Activated CD4-positive, alpha-beta memory T cell treated with anti-CD3 and anti-CD28 coated beads for 36 hours (primary cell): ENCODE measurements around the gene ANXA6. TPM values are rescaled to one million over a fixed set of nuclear protein-coding genes. Genes with fewer than 3 reads are reported as not detected.

Experiments
- CTCF ChIA-PET: fragments of 350-600 bp; sonication (Branson Sonifier 250); formaldehyde crosslinking; loops from one replicate; lab custom pipeline; 2021; ENCODE audit warnings: antibody characterized with exemption, inconsistent platforms; lab: Charles Lee
- POLR2A ChIA-PET: fragments of 350-600 bp; sonication (Branson Sonifier 250); formaldehyde crosslinking; loops from one replicate; lab custom pipeline; 2021; ENCODE audit warnings: antibody characterized with exemption; lab: Charles Lee
- DNase-seq: peaks from one replicate; pipeline ENCODE4 v3.0.0-alpha.2; 2020
- H3K27ac Mint-ChIP-seq: one replicate; pipeline ENCODE4 v1.8.0; 2021; ENCODE audit warnings: mixed read lengths
- H3K27me3 Mint-ChIP-seq: one replicate; pipeline ENCODE4 v1.8.0; 2021; ENCODE audit warnings: mixed read lengths
- H3K36me3 Mint-ChIP-seq: one replicate; pipeline ENCODE4 v1.8.0; 2021; ENCODE audit warnings: mixed read lengths
- H3K4me1 Mint-ChIP-seq: one replicate; pipeline ENCODE4 v1.8.0; 2021; ENCODE audit warnings: low read depth, mixed read lengths
- H3K4me3 Mint-ChIP-seq: one replicate; pipeline ENCODE4 v1.8.0; 2021; ENCODE audit warnings: mild to moderate bottlenecking, mixed read lengths
- H3K9me3 Mint-ChIP-seq: one replicate; pipeline ENCODE4 v1.8.0; 2021; ENCODE audit warnings: mixed read lengths
- intact Hi-C: fragments of 100-400 bp; cut with micrococcal nuclease; formaldehyde crosslinking; loops from one replicate; pipeline ENCODE4 v1.15.1; 2023
- total RNA-seq, 2 experiments: library from RNA; stranded (reverse); gene quantifications; one replicate each; pipeline ENCODE4 v1.2.3, GENCODE V29; 2021

The ANXA6 gene
- total RNA-seq, 2 experiments from 2014 or later, result 430 to 443 TPM

GRCh38 chr5:151140686-151141459, 16.7 kb downstream of the ANXA6 start:
- ChIA-PET CTCF (interaction anchor here (0.9 to 10.2 kb wide), 10 partner anchors 10 to 175 kb away, joined by 3 to 118 read pairs (median 7); no protein-coding TSS in a partner anchor), POLR2A (interaction anchor here (0.8 to 3.9 kb wide), 6 partner anchors 10 to 42 kb away, joined by 3 to 20 read pairs (median 4); no protein-coding TSS in a partner anchor)
- H3K4me1 Mint-ChIP-seq, result peaks cover 81% of the 10 kb centered on the region
- no peaks in the 10 kb centered on the region for H3K27me3 Mint-ChIP-seq
- DNase-seq, result no peak
- intact Hi-C loops, result loop anchor here (1.0 to 2.0 kb wide), 3 partner anchors 9 to 16 kb away; no protein-coding TSS in a partner anchor
- peak overlapping the region; percentile 55 for H3K4me3 Mint-ChIP-seq
- peak overlapping the region; percentile 76 for H3K27ac Mint-ChIP-seq
- no peaks in the 10 kb centered on the region for H3K9me3 Mint-ChIP-seq
- peaks cover 64% of the 10 kb centered on the region for H3K36me3 Mint-ChIP-seq

DNA sequence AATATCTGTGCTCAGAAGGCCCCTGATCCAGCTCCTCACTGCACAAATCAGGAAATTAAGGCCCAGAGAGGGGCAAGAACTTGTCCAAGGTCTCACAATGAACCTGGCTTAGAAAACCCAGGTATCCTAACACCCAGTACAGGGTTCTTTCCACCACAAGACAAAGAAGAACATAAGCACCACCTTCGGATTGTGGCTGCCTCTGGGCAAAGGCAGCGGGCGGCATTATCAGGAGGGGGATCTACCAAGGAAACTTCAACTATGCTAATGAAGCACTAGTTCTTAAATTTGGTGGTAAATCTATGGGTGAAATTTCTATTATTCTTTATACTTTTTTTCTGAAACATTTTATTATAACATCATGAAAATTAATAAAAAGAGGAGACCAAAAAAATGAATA, 17.9 kb downstream of the ANXA6 start:
- no peaks in the 10 kb centered on the region for H3K27me3 Mint-ChIP-seq
- intact Hi-C loops, result loop anchor here (2.0 kb wide), 2 partner anchors 15 kb away; no protein-coding TSS in a partner anchor
- H3K4me1 Mint-ChIP-seq, result peaks cover 71% of the 10 kb centered on the region
- H3K4me3 Mint-ChIP-seq, result no peak overlapping the region
- ChIA-PET POLR2A (interaction anchor here (0.6 to 3.9 kb wide), 3 partner anchors 11 to 16 kb away, joined by 3 to 20 read pairs (median 3); no protein-coding TSS in a partner anchor), CTCF (interaction anchor here (2.1 to 10.2 kb wide), 2 partner anchors 12 to 25 kb away, joined by 10 to 118 read pairs; no protein-coding TSS in a partner anchor)
- peaks cover 64% of the 10 kb centered on the region for H3K36me3 Mint-ChIP-seq
- no peaks in the 10 kb centered on the region for H3K9me3 Mint-ChIP-seq
- DNase-seq, result no peak
- peak overlapping the region; percentile 25 for H3K27ac Mint-ChIP-seq

DNA sequence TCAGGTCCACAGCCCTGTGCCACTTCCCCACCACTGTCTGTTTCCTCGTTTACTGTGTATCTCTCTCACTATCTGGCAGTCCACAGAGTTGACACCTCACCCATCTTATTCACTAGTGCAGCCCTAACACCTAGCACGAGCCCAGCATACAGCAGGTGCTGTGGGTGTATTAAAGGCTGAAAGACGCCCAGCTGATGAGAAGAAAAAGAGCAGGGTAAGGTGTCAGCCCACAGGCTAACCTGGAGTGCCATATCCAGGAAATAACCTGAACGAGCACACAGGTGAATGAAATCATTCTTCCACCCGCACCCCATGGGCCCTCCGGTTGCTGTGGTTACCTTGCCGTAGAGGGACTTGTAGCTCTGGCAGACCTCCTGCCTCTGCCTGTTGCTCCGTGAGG, 18.6 kb downstream of the ANXA6 start:
- POLR2A ChIA-PET, result interaction anchor here (1.0 to 3.9 kb wide), 2 partner anchors 12 to 17 kb away, joined by 3 to 20 read pairs; no protein-coding TSS in a partner anchor
- no peak overlapping the region for H3K4me3 Mint-ChIP-seq

DNA sequence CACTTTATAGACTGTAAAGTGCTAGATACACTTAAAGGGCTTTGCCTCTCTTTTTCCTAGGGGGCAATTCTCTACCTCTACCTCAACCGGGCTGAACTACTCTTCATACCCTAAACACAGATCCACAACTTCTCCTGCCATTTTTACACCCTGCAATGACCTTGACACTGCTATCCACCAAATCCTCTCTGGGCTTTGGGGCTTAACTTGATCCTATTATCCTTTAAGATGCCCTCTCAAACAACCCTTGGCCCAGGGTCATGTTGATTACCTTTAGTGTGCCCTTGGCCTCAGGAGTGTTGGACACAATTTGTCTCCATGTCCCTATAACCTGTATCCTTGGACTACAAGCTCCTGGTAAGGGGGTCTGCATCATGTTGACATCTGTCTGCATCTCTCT, 19.5 kb downstream of the ANXA6 start:
- ChIA-PET POLR2A (no interaction called here), CTCF (interaction anchor here (2.8 to 10.2 kb wide), 2 partner anchors 11 to 22 kb away, joined by 13 to 118 read pairs; no protein-coding TSS in a partner anchor)
- no peak overlapping the region for H3K4me3 Mint-ChIP-seq
- H3K4me1 Mint-ChIP-seq, result peaks cover 69% of the 10 kb centered on the region
- intact Hi-C loops, result no loop called here
- H3K9me3 Mint-ChIP-seq, result no peaks in the 10 kb centered on the region
- H3K27me3 Mint-ChIP-seq, result no peaks in the 10 kb centered on the region
- no peak for DNase-seq
- H3K36me3 Mint-ChIP-seq, result peaks cover 64% of the 10 kb centered on the region
- H3K27ac Mint-ChIP-seq, result peak overlapping the region; percentile 25

More for the DNA sequence above, 18.6 kb downstream of the ANXA6 start:
- Mint-ChIP-seq H3K27ac (peak overlapping the region; percentile 25), H3K36me3 (peaks cover 64% of the 10 kb centered on the region), H3K27me3 (no peaks in the 10 kb centered on the region), H3K9me3 (no peaks in the 10 kb centered on the region), H3K4me1 (peaks cover 70% of the 10 kb centered on the region)
- intact Hi-C loops, result no loop called here
- DNase-seq, result no peak
- CTCF ChIA-PET, result interaction anchor here (2.1 to 10.2 kb wide), 2 partner anchors 12 to 25 kb away, joined by 10 to 118 read pairs; no protein-coding TSS in a partner anchor

- no peak for DNase-seq
- Mint-ChIP-seq H3K4me3 (no peak overlapping the region), H3K9me3 (no peaks in the 10 kb centered on the region), H3K36me3 (peaks cover 65% of the 10 kb centered on the region), H3K4me1 (peaks cover 65% of the 10 kb centered on the region), H3K27ac (peak overlapping the region; percentile 25), H3K27me3 (no peaks in the 10 kb centered on the region)
- ChIA-PET POLR2A (no interaction called here), CTCF (interaction anchor here (2.8 to 16.5 kb wide), 3 partner anchors 10 to 29 kb away, joined by 13 to 553 read pairs (median 118); no protein-coding TSS in a partner anchor)
- intact Hi-C loops, result no loop called here
Observed at GRCh38 chr5:151137067-151137825, 20.3 kb downstream of the ANXA6 start.

- H3K27me3 Mint-ChIP-seq, result no peaks in the 10 kb centered on the region
- ChIA-PET CTCF (interaction anchor here (0.6 to 16.5 kb wide), 3 partner anchors 7 to 58 kb away, joined by 3 to 553 read pairs (median 118); no protein-coding TSS in a partner anchor), POLR2A (no interaction called here)
- H3K4me1 Mint-ChIP-seq, result peaks cover 64% of the 10 kb centered on the region
- intact Hi-C loops, result no loop called here
- peaks cover 65% of the 10 kb centered on the region for H3K36me3 Mint-ChIP-seq
- no peak overlapping the region for H3K4me3 Mint-ChIP-seq
- H3K27ac Mint-ChIP-seq, result peak overlapping the region; percentile 38
- H3K9me3 Mint-ChIP-seq, result no peaks in the 10 kb centered on the region
- no peak for DNase-seq
Observed at GRCh38 chr5:151134228-151134627, 23.4 kb downstream of the ANXA6 start.

DNA sequence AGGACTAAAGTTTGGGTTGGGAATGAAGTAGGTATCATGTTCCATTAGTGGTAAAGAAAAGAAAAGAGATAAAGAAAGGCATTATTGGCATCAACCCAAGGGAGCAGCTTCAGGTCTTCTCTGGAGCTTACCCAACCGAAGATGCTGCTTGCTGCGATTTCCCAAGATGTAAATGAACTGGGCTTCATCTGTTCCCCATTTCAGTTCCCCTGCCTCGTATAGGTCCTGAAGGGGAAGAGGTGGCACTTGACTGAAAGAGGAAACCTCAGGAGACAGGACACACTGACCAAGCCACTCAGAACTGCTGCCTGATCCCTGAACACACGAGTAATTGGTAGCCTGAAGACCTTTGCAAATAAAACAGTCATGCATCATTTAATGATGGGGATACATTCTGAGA, 24.6 kb downstream of the ANXA6 start:
- no peak for DNase-seq
- Mint-ChIP-seq H3K4me3 (no peak overlapping the region), H3K36me3 (peaks cover 65% of the 10 kb centered on the region), H3K27me3 (no peaks in the 10 kb centered on the region), H3K27ac (no peak overlapping the region), H3K9me3 (no peaks in the 10 kb centered on the region), H3K4me1 (peaks cover 62% of the 10 kb centered on the region)
- ChIA-PET POLR2A (no interaction called here), CTCF (interaction anchor here (1.9 to 16.5 kb wide), 2 partner anchors 17 to 33 kb away, joined by 9 to 553 read pairs; no protein-coding TSS in a partner anchor)
- intact Hi-C loops, result no loop called here

DNA sequence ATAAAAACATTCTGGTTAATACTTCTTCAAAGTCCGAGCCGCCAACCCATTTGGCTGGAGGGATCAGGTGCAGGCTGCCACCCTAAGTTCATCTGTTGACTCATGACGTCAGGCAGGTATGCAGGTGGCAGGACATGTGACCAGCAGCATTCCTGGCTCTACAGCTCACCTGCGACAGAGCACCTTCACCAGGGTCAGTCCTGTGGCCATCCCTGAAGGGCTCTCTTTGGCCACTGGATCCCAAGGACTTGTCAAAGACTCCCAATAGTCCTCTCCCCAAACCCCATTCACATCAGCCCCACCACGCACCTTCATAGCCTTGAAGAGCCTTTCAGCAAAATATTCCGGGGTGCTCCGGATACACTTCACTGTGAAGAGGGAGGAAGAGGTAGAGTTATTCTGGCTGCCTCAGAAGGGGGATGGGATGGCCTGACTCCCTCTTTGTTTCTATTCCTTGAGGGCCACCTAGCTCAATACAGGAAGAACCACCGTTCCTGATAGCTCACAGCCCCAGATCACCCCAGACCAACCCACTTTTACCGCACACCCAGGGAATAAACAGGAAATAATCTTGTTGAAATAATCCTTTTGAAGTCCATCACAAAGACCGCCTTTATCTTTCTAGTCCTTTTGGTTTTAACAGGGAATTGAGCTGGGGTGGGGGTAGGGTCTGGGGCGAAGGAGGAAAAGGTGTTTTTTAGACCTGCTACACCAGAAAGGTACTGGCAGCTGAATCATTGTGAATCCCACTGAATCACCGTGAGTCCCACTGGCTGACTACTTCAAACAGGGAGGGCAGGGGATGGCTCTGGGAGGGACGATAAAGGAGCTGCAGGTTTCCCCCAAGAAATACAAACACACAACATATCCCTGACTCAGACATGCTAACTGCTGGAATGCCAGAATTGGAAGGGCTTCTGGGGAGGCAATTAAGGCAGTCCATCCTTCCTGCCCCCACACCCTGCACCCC, 26.4 kb downstream of the ANXA6 start:
- POLR2A ChIA-PET, result interaction anchor here (1.7 kb wide), 1 partner anchor 19 kb away, joined by 5 read pairs; no protein-coding TSS in a partner anchor
- Mint-ChIP-seq H3K4me3 (no peak overlapping the region), H3K9me3 (no peaks in the 10 kb centered on the region), H3K27ac (peak overlapping the region; percentile 83), H3K36me3 (peaks cover 61% of the 10 kb centered on the region), H3K4me1 (peaks cover 71% of the 10 kb centered on the region), H3K27me3 (no peaks in the 10 kb centered on the region)
- DNase-seq, result peak; percentile 40
- CTCF ChIA-PET, result interaction anchor here (0.7 to 16.5 kb wide), 7 partner anchors 15 to 83 kb away, joined by 3 to 553 read pairs (median 4); no protein-coding TSS in a partner anchor
- intact Hi-C loops, result no loop called here

GRCh38 chr5:151130235-151130921, 27.2 kb downstream of the ANXA6 start:
- CTCF ChIA-PET, result interaction anchor here (0.9 to 16.5 kb wide), 8 partner anchors 15 to 36 kb away, joined by 3 to 553 read pairs (median 4); no protein-coding TSS in a partner anchor
- peaks cover 79% of the 10 kb centered on the region for H3K4me1 Mint-ChIP-seq
- DNase-seq, result no peak
- H3K4me3 Mint-ChIP-seq, result no peak overlapping the region
- intact Hi-C loops, result no loop called here
- POLR2A ChIA-PET, result interaction anchor here (0.8 to 1.7 kb wide), 2 partner anchors 15 to 20 kb away, joined by 3 to 5 read pairs; no protein-coding TSS in a partner anchor
- H3K9me3 Mint-ChIP-seq, result no peaks in the 10 kb centered on the region
- peak overlapping the region; percentile 57 for H3K27ac Mint-ChIP-seq
- peaks cover 62% of the 10 kb centered on the region for H3K36me3 Mint-ChIP-seq
- no peaks in the 10 kb centered on the region for H3K27me3 Mint-ChIP-seq

DNA sequence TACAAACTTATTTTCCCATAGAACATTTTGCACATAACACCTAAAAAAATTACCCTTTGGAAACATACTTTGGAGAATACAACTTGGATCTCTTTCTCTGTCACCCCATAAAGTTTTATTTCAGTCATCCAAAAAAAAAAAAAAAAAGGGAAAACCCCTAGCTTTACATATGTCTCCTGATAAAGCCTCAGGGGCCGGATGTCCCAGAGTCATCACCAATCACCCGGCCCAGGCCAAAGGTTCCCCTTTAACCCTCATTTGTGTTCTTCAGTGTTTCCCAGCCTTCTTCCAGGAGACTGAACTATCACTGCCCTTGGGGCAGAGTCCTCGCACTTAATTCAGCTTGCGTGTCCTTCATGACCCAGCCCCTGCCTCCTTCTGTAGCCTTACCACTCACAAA, 28.8 kb downstream of the ANXA6 start:
- H3K4me1 Mint-ChIP-seq, result peaks cover 84% of the 10 kb centered on the region
- intact Hi-C loops, result loop anchor here (5.0 kb wide), 1 partner anchor 188 kb away; no protein-coding TSS in a partner anchor
- POLR2A ChIA-PET, result interaction anchor here (1.4 kb wide), 1 partner anchor 24 kb away, joined by 4 read pairs; no protein-coding TSS in a partner anchor
- H3K36me3 Mint-ChIP-seq, result peaks cover 60% of the 10 kb centered on the region
- peak; percentile 40 for DNase-seq
- no peaks in the 10 kb centered on the region for H3K9me3 Mint-ChIP-seq
- CTCF ChIA-PET, result interaction anchor here (1.0 to 16.5 kb wide), 6 partner anchors 11 to 77 kb away, joined by 3 to 553 read pairs (median 46); no protein-coding TSS in a partner anchor
- H3K4me3 Mint-ChIP-seq, result no peak overlapping the region
- no peaks in the 10 kb centered on the region for H3K27me3 Mint-ChIP-seq
- H3K27ac Mint-ChIP-seq, result peak overlapping the region; percentile 74
